ENCODE measurements around the gene TFB1M.
"Not testable (repeated sequence)": the region's sequence is repeated elsewhere in the genome, so short reads cannot be mapped to it uniquely, and the experiment has no call there.

TFB1M gene

DNA sequence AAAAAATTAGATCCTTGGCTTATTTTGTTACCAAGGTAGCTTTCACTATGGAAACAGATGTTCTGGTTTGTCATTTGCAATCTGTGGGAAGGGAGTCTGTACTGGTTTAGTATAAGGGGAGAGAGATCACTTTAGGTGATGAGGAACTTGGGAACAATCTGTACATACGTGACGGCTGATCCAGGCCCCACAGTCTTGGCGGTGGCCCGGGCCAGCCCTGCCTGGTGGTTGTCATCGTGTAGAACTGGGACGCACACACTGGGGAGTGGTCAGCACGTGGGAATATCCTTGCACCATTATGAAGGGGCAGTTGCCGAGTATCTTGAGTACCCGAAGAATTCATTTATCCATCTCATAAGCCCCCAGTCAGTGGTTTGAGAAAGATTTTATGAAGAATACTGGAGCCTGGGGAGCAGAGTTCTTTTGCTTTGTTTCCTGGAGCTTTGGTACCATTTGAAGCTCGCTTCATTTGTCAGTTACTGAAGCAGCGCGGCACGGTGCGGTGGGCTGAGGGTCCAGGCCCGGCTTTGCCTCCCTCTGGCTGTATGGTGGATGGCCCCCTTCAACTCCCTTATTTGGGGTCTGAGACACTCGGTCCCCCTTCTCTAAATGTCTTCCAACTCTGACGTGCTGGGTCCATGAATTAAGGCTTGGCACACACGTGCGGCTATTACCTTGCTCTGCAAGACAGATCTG, 73.2 kb downstream of the TFB1M start:
- no peak overlapping the region for H3K27ac ChIP-seq
- TF ChIP-seq, protein P1, sequence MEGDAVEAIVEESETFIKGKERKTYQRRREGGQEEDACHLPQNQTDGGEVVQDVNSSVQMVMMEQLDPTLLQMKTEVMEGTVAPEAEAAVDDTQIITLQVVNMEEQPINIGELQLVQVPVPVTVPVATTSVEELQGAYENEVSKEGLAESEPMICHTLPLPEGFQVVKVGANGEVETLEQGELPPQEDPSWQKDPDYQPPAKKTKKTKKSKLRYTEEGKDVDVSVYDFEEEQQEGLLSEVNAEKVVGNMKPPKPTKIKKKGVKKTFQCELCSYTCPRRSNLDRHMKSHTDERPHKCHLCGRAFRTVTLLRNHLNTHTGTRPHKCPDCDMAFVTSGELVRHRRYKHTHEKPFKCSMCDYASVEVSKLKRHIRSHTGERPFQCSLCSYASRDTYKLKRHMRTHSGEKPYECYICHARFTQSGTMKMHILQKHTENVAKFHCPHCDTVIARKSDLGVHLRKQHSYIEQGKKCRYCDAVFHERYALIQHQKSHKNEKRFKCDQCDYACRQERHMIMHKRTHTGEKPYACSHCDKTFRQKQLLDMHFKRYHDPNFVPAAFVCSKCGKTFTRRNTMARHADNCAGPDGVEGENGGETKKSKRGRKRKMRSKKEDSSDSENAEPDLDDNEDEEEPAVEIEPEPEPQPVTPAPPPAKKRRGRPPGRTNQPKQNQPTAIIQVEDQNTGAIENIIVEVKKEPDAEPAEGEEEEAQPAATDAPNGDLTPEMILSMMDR (conservative IDR thresholded peaks at IDR 0.05; ENCODE audit: low read depth) = no peak
- DNase-seq (ENCODE audit: low spot score) = no peak
- ChIA-PET CTCF (interaction anchor here (0.7 kb wide), 1 partner anchor 20 kb away, joined by 5 read pairs; no protein-coding TSS in a partner anchor), POLR2A (ENCODE audit: low non-redundant PET) (no interaction called here)

DNA sequence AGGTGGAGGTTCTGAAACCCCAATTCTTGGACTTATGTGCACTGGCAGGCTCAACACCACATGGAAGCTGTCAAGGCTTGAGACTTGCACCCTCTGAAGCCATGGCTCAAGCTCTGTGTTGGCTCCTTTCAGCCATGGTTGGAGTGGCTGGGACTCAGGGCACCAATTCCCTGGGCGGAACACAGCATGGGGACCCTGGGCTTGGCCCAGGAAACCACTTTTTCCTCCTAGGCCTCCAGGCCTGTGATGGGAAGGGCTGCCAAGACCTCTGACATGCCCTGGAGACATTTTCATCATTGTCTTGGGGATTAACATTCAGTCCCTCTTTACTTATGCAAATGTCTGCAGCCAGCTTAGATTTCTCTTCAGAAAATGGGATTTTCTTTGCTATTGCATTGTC, 76.7 kb downstream of the TFB1M start:
- no peak for DNase-seq (ENCODE audit: low spot score)
- CTCF ChIA-PET = interaction anchor here (0.6 kb wide), 1 partner anchor 546 kb away, joined by 3 read pairs; no protein-coding TSS in a partner anchor
- POLR2A ChIA-PET (ENCODE audit: low non-redundant PET) = no interaction called here
- H3K27ac ChIP-seq = no peak overlapping the region
- TF ChIP-seq, protein P1 (conservative IDR thresholded peaks at IDR 0.05; ENCODE audit: low read depth) = no peak

DNA sequence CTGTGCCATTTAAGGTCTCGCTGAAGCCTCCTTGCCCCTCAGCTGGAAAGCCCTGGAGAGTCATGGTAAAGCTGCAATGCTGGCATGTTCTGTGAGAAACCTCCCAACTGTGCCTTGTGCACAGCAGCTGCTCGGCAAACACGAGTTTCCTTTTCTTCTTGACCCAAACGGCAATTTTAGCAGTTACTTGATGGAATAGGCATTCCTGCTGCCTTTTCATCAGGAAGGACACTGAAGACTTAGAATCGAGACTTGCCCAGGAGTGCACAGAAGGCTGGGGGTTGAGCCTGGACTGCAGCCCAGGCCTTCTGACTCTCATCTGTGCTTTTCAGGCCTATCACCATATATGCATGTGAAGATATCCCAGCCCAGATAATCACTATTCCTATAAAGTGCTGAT, 79.2 kb downstream of the TFB1M start:
- DNase-seq (ENCODE audit: low spot score) = no peak
- ChIA-PET POLR2A (ENCODE audit: low non-redundant PET) (no interaction called here), CTCF (interaction anchor here (1.0 kb wide), 1 partner anchor 307 kb away, joined by 3 read pairs; no protein-coding TSS in a partner anchor)
- TF ChIP-seq, protein P1 (conservative IDR thresholded peaks at IDR 0.05; ENCODE audit: low read depth) = no peak
- H3K27ac ChIP-seq = no peak overlapping the region

DNA sequence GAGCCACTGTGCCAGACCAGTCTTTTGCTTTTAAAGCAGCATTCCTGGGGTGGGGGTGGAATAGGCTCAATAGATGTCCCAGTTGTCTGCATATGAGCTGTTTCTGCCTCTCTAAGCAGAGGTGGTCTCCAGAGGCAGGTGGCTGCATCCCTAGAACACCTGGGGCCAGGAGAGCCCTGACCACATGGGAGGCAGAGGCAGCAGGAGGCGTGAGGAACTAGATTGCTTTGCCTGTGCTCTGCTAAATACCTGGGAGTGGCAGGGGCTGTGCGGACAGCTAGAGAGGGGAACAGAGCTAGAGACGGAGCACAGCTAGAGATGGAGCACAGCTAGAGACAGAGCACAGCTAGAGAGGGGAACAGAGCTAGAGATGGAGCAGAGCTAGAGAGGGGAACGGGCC, 79.6 kb downstream of the TFB1M start:
- TF ChIP-seq, protein P1 (conservative IDR thresholded peaks at IDR 0.05; ENCODE audit: low read depth) = no peak
- DNase-seq (ENCODE audit: low spot score) = no peak
- POLR2A ChIA-PET (ENCODE audit: low non-redundant PET) = no interaction called here
- CTCF ChIA-PET = no interaction called here
- no peak overlapping the region for H3K27ac ChIP-seq

DNA sequence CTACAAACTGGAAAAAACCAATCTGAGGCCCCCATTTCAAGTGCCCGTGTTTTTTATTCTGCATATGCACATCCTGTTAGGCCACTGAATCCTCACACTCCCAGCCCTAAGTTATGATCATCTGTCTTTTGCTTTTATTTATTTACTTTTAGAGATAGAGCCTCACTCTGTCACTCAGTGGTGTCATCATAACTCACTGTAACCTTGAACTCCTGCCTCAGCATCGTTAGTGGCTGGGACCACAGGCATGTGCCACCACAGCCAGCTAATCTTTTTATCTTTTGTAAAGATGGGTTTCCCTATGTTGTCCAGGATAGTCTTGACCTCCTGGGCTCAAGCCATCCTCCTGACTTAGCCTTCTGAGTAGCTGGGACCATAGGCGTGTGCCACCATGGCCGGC, 80.1 kb downstream of the TFB1M start:
- DNase-seq (ENCODE audit: low spot score) = no peak
- TF ChIP-seq, protein P1 (conservative IDR thresholded peaks at IDR 0.05; ENCODE audit: low read depth) = no peak
- POLR2A ChIA-PET (ENCODE audit: low non-redundant PET) = no interaction called here
- H3K27ac ChIP-seq = no peak overlapping the region
- CTCF ChIA-PET = no interaction called here

DNA sequence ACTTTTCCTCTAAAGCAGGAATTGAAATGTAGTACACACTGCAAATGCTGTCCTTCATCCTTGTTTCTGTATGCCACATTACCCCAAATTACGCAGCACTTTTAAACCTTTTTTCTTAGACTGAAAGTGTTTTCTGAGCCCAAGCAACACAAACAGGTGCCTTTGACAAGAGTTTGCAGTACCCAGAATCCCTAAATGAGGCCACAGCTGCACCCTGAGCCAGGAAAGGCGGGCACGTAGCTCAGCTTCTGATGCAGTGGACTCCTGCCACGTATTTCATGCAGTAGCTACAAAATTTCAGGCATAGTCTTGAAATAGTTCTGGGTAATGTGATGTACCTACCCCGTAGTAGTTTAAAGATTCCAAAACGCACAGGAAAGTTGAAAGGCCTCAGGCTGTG, 81.4 kb downstream of the TFB1M start:
- CTCF ChIA-PET = no interaction called here
- H3K27ac ChIP-seq = no peak overlapping the region
- TF ChIP-seq, protein P1 (conservative IDR thresholded peaks at IDR 0.05; ENCODE audit: low read depth) = no peak
- POLR2A ChIA-PET (ENCODE audit: low non-redundant PET) = no interaction called here
- DNase-seq (ENCODE audit: low spot score) = no peak

DNA sequence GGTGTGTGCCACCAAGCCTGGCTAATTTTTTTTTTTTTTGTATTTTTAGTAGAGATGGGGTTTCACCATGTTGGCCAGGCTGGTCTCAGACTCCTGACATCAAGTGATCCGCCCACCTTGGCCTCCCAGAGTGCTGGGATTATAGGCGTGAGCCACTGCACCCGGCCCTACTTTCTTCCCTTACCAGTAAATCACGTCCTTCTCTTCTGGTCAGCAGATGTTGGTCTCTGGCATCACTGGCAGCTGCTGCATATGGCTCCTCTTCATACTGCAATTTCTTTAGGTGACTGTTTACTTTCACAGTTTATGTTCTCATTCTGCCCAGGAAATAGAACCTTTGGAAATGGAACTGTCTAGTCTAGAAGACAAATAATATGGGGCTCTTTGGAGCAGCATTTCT, 83.3 kb downstream of the TFB1M start:
- DNase-seq (ENCODE audit: low spot score); CTCF ChIA-PET; H3K27ac ChIP-seq; POLR2A ChIA-PET (ENCODE audit: low non-redundant PET): not testable (repeated sequence)

All from RWPE1 (cell line).